Measurements from ENCODE around the gene RITA1.
"Not testable (repeated sequence)": the region's sequence is repeated elsewhere in the genome, so short reads cannot be mapped to it uniquely, and the experiment has no call there.

The RITA1 gene, protein sequence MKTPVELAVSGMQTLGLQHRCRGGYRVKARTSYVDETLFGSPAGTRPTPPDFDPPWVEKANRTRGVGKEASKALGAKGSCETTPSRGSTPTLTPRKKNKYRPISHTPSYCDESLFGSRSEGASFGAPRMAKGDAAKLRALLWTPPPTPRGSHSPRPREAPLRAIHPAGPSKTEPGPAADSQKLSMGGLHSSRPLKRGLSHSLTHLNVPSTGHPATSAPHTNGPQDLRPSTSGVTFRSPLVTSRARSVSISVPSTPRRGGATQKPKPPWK

DNA sequence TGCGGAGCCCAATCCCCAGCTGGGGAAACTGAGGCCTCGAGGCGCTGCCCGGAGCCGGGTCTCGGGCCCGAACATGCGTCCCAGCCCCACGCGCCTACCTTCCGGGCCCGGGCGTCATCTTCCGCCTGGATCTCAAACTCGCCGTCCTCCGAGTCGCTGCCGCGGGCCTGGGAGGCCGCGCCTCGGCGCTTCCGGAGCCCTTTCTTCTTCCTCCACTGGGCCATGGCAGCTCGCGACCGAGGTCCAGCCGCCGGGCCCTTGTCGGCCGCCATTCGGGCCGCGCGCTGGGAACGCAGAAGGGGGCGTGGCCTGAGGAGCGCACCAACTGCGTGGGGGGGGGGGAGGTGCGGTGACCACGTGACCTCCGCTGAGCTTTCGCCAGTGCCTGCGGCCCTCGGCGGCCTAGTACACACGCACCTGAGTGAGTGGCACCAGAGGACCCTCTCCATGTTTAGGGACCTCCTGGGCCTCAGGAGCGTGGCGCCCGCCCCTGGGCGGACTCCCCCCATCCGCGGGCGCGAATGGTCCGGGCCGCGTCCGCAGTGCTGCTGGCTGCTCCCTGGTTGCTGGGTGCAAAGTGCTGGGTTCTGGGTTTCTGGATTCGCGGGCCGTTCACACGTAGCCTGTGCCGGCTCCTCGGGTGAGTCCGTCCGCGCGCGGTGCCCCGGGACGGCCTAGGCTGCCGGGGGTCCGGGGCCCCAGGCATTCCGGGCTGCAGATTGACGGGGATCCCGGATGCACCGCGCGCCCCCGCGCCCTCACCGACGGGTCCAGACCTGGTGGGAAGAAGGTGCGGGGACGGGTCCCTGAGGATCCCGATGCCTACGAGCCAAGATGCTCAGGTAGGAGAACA is at the start of gene RITA1, which contains the start of gene DDX54:
Gene RITA1, plus strand, starts transcription at position 542 of the 853 bp plus-strand sequence. CDS start 1,026 bp downstream, outside the sequence.
Gene DDX54, minus strand, starts transcription at position 299 of the 853 bp plus-strand sequence. Its CDS starts 27 bp downstream, at position 272.
- ATAC-seq = peak; percentile 63
- peak; percentile 89 for DNase-seq

DNA sequence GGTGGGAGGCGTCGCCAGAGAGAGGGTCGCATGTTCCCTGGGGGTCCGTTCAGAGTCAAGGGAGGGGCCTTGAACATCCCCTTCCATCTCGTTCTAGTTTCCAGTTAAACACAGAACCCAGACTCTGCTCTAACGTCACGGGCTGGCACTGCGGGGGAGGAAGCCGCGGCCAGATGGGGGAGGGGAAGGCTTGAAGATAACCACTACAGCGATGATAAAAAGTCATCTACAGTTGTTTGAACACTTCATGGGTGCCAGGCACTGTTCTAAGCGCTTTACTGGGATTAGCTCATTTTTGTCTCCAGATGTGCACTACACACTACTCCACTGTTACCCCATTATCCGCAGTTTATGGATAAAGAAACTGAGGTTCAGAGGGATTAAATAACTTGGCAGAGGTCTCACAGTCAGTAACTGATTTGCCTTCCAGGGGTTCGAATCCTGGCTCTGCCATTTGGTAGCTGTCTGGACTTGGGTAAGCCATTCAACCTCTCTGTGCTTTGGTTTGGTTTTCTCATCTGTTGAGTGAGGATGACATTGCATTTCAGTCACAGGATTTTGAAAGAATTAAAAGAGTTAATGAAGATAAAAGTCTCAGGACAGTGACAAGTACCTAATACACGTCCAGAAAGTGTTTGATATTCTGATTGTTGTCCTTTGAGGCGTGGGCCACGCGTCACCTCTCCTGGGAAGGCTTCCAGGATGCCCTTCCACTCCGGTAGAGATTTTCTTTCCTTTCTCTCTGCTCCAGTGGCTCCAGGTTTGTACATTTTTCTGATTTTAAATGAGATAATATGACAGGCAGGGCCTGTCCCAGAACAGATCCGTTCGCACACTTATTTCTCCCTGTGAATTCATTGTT is 49.2 kb upstream of the RITA1 start:
- peak; percentile 81 for DNase-seq
- peak; percentile 72 for ATAC-seq

DNA sequence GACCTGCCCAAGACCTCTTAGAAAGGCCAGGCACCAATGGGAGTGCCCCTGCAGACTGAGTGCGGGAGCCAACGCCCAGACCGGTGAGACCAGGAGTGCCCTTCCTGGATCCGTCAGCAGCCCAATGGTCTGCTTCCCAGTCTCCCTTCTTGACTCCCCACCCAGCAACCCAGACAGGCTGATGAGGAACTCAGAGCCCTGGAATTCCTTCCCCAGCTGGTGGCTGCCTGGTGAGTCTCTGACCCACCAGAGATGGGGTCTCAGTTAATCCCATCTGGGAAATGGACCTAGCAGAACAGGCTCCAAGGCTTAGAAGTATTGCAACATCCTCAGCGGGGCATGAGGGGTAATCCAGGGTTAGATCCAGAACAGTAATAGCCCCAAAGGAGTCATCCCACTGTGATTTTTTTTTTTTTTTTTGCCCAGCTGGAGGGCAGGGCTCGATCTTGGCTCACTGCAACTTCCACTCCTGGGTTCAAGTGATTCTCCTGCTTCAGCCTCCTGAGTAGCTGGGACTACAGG is 48.5 kb upstream of the RITA1 start:
- DNase-seq (no peak), ATAC-seq (no peak)

DNA sequence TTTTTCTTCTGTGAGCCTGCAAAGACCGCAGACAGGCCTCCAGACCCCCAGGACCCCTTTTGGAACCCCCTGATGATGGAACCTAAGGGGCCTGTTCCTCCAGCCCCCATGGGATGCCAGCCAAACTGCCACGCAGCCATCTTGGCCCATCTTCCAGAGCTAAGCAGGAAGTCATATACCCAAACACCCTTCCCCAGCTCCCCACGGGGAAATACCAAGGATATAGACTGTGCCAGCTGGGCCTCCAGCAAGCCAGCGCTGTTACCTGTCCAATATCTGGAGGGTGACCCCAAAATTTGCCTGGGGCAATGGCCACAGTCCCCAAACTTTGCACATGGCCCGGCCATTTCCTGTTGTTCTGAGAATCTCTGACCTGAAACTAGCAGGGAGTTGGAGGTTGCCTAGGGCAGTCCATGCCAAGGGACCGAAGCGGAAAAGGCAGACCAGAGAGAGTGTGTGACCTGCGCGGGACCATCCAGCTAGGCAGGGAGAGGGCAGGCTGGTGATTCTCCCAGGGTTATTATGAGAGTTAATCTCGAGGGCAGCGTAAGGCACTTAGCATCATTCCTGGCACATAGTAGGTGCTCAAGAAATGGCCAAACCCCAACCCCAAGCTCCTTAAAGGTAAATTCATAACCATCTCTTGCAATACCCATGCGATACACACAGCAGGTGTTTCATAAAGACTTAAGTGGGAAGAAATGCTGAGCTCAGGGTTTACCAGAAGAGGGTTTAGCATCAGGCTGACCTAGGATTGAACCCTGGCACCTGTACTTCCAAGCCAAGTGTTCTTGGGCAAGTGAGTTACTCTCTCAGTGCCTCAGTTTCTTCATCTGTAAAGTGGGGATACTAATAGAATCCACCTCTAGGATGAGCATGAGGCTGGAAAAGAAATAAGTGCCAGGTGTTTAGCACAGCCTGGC is 47.4 kb upstream of the RITA1 start:
- DNase-seq = no peak
- ATAC-seq = no peak

DNA sequence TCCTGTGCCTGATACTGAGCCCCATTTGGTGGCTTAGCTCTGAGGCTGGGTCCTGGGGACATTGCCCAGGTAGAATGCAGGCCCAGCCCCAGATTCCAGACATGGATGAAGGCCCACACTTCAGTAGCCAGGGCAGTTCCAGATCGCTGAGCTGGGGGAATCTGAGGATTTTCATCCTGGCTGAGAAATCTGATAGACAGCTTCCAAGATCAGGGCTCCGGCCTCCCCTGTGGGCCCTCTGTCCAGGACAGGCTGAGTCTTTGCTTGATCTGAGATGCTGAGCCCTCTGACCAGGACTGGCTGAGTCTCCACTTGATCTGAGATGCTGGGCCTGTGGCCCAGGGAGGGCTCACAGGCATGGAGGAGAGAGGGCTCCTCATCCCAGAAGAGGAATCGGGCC is 46.7 kb upstream of the RITA1 start:
- no peak for ATAC-seq

DNA sequence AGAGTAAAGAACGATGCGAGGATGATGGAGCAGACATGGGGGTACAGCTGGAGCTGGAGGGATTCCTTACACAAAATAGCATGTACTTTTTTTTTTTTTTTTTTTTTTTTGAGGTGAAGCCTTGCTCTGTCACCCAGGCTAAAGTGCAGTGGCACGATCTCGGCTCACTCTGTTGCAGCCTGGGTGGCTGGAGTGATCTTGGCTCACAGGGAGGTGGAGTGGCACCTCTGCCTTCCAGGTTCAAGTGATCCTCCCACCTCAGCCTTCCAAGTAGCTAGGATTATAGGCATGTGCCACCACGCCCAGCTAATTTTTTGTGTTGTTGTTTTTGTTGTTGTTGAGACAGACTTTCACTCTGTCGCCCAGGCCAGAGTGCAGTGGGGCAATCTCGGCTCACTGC is 44.8 kb upstream of the RITA1 start:
- ATAC-seq (no peak), DNase-seq (no peak)

More for the DNA sequence above, 46.7 kb upstream of the RITA1 start:
- DNase-seq = no peak

DNA sequence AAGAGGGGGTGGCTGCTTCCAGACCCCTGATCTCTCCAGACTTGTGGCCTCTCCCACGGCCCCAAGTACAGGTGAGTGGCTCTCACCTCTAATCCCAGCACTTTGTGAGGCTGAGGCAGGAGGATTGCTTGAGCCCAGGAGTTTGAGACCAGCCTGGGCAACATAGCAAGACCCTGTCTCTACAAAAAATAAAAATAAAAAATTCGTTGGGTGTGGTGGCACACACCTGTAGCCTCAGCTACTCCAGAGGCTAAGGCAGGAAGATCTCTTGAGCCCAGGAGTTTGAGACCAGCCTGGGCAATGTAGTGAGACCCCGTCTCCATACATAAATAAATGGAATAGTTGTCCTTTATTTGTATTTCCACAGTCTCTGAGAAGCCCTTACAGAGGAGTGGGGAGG is 43.8 kb upstream of the RITA1 start:
- not testable (repeated sequence) for ATAC-seq, DNase-seq

DNA sequence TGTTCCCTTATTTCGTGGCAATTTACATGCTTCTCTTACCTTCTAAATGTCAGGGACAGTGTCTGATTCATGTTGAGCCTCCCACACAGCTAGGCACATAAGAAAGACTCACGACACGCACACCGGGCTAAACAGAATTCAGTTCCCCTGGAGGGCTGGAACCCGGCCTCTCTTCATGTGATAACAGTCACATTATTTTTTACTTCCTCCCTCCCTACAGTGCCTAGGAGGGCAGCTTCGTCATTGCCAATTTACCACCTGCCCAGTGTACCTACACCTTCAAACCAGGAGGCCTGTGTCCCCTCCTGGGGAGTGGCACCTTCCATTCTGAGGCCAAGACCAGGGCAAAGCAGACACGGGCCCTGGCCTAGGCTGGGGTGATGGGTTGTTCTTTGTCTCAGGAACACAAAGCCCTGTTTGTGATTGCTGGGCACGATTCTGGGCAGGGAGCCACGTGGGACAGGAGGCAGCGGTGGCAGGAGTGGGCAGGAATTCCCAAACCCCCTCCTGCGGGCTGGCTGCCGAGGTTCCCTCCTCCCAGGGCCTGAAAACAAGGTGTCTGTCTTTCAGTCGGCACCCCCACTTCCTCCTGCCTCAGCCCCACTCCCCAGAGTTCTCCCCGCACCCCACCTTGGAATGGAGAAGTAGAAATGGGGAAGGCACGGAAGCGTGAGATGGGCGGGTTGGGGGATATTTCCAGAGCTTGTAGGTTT is 43.2 kb upstream of the RITA1 start:
- ATAC-seq (peak; percentile 90), DNase-seq (peak; percentile 42)

DNA sequence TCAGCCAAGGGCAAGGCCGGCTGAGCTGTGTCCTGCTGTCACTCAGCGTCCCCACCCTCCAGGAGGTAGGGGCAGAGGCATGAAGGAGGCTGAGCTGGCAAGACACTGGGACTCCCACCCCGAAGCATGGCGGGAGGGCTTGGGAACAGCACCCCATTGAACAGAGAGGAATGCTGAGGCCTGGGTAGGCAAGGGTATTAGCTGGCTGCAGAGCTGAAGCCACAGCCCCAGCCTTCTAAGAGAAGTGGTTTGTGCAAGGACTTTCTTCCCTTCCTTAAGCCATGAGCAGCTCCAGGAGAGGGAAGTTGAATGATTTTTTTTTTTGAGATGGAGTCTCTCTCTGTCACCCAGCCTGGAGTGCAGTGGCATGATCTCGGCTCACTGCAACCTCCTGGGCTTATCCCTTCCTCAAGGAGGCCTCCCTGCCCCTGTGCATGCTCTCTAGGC is 42.6 kb upstream of the RITA1 start:
- no peak for ATAC-seq
- DNase-seq = no peak

DNA sequence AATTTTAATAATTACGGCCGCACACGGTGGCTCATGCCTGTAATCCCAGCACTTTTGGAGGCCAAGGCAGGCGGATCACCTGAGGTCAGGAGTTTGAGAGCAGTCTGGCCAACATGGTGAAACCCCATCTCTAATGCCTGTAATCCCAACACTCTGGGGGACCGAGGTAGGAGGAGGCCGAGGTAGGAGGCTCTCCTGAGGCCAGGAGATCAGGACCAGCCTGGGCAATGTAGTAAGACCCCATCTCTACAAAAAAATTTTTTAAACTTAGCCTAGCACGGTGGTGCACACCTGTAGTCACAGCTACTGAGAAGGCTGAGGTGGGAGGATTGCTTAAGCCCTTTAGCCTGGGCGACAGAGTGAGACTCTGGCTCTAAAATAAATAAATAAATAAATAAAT is 41.6 kb upstream of the RITA1 start:
- no peak for ATAC-seq

DNA sequence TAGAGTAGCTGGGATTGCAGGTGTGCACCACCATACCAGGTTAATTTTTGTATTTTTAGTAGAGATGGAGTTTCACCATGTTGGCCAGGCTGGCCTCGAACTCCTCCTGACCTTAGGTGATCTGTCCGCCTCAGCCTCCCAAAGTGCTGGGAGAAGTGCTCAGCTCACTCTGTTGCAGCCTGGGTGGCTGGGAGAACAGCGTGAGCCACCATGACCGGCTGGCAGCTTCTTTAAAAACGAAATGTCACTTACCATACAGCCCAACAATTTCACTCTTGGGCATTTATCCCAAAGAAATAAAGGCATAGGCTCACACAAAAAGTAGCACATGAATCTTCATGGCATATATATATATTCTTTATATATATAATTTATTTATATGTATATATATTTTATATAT is 40.7 kb upstream of the RITA1 start:
- ATAC-seq (no peak), DNase-seq (no peak)

More for the DNA sequence above, 41.6 kb upstream of the RITA1 start:
- no peak for DNase-seq

DNA sequence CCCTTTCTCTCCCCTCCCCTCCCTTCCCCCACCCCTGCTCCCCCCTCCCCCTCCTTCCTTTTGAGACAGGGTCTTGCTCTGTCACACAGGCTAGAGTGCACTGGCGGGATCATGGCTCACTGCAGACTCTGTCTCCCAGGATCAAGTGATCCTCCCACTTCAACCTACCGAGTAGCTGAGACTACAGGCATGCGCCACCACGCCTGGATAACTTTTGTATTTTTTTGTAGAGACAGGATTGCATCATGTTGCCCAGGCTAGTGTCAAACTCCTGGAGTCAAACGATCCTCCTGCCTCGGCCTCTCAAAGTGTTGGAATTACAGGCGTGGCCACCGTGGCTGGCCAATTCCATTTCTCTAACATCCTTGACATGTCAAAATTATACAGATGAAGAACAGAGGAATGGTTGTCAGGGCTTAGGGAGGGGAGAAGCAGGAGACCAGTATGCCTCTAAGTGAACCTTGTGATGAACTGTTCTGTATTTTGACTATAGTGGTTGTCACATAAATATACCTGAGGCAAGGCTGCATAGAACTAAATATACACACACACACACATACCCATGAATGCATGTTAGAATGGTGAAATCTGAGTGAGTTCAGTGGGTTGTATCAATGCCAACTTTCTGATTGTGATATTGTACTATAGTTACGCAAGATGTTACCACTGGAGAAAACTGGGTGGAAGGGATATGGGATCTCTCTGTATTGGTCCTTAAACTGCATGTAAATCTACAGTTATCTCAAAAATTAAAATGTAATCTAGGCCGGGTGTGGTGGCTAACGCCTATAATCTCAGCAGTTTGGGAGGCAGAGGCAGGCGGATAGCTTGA is 39.6 kb upstream of the RITA1 start:
- ATAC-seq = no peak

DNA sequence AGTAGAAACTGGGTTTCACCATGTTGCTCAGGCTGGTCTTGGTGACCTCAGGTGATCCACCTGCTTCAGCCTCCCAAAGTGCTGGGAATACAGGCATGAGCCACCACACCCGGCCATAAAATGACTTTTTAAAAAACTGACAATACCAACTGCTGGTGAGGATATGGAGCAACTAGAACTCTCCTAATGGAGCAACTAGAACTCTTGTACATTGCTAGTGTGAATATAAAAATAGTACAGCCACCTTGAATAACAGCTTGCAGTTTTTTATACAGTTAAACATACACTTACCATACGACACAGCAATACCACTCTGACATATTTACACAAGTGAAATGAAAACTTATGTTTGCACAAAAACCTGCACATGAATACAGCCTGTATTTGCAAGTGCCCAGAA is 38.5 kb upstream of the RITA1 start:
- no peak for ATAC-seq
- DNase-seq = no peak

More for the DNA sequence above, 39.6 kb upstream of the RITA1 start:
- DNase-seq = no peak

DNA sequence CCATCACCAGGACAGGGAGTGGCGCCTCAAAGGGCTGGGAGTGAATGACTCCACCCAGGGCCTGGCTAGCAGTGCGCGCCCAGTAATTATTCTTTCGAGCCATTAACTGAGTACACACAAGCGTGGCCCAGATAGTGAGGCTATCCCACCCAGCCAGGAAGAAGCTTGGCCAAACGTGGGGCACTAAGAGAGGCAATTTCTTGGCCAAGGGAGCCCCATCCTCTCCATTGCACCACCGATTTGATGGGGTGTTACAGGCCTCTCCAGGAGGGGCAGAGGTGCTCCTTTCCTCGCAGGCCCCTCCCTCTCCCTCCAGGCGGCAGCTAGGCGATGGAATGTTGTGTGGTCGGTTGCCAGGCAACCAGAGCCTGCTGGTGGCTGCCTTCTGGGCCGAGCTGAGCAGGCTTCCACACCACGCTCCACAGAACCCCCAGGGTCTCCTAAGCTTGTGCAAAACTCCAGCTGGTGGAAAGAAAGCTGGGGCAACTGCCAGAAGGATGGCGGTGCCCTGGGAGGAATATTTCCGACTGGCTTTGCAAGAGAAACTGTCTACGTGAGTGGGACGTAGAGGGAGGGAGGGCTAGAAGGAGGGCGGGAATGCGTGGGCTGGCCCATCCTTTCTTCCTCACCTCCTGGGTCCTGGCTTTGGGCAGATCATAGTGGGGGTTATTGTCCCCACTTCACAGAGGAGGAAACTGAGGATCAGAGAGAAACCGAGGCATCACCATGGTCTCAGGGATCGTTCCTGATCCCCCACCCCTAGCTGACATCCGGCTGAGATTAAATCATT is 36.0 kb upstream of the RITA1 start, which contains the start of gene CFAP73:
Gene CFAP73, plus strand, starts transcription at position 364 of the 790 bp plus-strand sequence. Its CDS starts 134 bp downstream, at position 498.
- no peak for ATAC-seq

DNA sequence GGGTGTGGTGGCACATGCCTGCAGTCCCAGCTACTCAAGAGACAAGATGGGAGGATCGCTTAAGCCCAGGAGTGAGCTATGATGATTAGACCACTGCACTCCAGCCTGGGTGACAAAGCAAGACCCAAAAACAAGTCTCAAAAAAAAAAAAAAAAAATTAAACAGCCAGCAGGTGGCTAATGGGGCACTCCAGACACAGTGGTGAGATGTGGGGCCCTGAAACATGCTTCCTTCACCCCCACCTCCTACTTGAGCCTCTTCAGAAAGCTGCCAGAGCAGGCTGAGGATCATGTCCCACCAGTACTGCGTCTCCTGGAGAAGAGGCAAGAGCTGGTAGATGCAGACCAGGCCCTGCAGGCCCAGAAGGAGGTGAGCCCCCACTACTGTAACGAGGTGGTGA is 33.9 kb upstream of the RITA1 start:
- no peak for DNase-seq
- ATAC-seq = no peak

More for the DNA sequence above, 36.0 kb upstream of the RITA1 start, which contains the start of gene CFAP73:
- peak; percentile 40 for DNase-seq

DNA sequence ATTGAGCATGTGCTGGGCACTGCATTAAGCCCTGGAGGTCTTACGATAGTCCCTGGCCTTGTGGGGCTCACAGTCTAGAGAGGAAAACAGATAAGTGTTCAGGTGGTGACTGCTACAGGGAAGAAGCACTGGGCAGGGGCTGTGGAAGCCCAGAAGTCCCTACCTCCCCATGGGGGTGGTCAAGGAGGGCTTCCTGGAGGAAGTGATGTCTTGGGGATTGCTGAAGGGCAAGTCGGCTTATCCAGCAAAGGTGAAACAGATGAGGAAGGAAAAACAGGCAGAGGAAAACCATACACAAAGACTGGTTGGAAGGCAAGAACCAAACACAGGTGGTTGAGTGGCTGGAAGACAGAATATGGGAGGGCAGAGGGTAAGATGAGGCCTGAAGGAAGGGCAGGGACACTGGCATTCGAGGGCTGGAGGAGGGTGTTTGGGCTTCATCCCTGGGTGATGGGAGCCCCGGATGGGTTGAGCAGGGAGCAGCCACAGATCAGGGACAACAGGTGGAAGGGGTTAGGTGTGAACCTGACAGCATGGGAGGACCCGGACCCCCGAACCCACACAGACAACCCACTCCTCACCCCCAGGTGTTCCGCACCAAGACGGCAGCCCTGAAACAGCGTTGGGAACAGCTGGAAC is 33.2 kb upstream of the RITA1 start:
- DNase-seq (no peak), ATAC-seq (no peak)
